Right ventricle myocardium superior (tissue), 1 donor: ENCODE results near the gene IL10. TPM values are rescaled to one million over a fixed set of nuclear protein-coding genes. Genes with fewer than 3 reads are reported as not detected.
"Not testable (repeated sequence)": the region's sequence is repeated elsewhere in the genome, so short reads cannot be mapped to it uniquely, and the experiment has no call there.

Experiments
- ATAC-seq: fragments of 200-7000 bp; cut with Tn5 transposase; one replicate; pipeline ENCODE4 v1.9.1; 2020; ENCODE audit warnings: mild to moderate bottlenecking; ENCODE audit not compliant: poor library complexity
- DNase-seq: peaks from one replicate; pipeline ENCODE4 v3.0.0-alpha.2; 2020
- intact Hi-C: fragments of 100-400 bp; cut with DNase I; formaldehyde crosslinking; loops from one replicate; pipeline ENCODE4 v1.11.2; 2022
- total RNA-seq: library from RNA; stranded (reverse); fragmentation: NEBNext Ultra II Directional; extraction: Animal tissue kit (Norgen Biotek cat#: 25700); gene quantifications from one replicate; pipeline ENCODE4 v1.2.1, GENCODE V29; 2021
- donor health status: DM: no; HTN: yes; CAD: no; lungs with severe emphysema.

Gene IL10
- total RNA-seq, 1 donor from 2014 or later = 0.43 TPM

DNA sequence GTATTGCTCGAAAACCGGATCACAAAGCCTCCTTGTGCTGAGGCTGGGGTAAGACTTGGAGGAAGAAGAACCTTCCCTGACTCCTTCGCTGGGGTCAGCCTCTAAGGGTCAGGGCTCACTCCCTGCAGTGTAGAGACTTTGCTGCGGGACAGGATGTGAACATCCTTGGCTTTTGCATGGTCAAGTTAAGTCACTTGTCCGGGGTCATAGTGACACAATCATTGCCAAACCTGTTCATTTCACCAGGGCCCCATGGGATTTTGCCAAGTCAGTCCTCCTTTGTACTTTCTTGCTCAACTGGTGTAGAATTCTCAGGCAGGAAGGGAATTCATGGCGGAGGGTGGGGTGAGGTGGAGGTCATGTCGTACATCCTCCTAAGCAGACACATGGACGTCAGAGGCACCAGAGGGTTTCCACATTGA is 24.7 kb upstream of the IL10 start:
- DNase-seq (no peak), ATAC-seq (no peak)
- intact Hi-C loops = no loop called here

DNA sequence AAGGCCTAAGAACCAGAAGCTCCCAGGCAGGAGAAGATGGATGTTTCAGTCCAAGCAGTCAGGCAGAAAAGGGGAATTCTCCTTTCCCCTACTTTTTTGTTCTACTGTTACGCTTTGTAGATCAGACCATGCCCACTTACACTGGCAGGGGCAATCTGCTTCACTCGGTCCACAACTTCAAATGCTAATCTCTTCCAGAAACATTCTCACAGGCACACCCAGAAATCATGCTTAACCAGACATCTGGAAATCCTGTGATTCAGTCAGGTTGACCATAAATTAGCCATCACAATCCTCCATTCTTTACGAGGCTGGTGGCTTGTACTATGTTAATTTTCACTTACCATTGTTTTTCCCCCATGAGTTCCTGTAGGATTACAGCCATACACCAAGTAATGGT is 23.8 kb upstream of the IL10 start:
- no peak for ATAC-seq
- DNase-seq = no peak
- intact Hi-C loops = no loop called here

DNA sequence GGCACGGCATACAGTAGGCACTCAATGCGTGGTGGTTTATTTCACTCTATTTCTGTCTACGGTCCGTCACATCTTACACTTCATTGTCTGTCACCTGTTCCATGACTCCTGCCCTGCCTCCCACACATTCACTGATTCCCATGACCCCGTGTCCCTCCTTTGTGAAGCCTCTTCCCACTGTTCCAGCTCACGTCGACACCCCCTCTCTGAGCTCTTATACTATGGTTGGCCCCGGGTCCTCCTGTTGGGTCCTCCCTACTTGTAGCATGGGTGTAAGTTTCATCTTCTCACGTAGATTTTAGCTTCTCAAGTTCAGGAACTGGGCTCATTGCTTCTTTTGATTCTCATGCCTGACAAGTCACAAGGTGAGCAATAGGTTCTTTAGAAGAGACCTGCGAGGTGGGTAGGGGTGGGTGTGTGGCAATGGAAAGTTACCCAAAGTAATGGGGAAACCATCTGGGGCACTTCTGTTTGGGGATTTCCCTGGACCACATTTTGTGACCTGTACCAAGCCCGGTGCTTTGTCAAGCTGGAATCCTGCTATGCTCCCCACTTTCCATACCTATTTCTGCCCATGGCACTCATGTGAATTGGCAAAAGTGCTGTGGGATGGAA is 22.1 kb upstream of the IL10 start:
- DNase-seq (no peak), ATAC-seq (no peak)
- intact Hi-C loops = no loop called here

DNA sequence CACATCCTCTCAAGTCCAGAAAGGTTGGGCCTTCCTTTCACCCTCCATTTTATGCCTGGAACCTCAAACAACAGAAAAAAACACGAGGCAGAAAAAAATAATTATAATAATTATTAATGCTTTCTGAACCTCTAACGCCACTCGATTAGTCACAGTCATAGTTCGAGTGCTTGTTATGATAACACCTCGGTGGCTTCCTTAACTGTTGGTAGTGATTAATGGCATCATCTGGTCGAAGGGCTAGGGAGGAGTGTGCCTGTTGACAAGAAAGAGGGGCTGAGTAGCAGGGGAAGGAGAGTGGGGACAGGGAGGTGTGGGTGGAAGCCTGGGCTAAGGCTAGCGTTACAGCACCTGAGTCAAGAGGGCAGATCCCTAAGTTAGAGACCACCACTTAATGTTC is 21.3 kb upstream of the IL10 start:
- intact Hi-C loops = no loop called here
- no peak for ATAC-seq
- DNase-seq = no peak

DNA sequence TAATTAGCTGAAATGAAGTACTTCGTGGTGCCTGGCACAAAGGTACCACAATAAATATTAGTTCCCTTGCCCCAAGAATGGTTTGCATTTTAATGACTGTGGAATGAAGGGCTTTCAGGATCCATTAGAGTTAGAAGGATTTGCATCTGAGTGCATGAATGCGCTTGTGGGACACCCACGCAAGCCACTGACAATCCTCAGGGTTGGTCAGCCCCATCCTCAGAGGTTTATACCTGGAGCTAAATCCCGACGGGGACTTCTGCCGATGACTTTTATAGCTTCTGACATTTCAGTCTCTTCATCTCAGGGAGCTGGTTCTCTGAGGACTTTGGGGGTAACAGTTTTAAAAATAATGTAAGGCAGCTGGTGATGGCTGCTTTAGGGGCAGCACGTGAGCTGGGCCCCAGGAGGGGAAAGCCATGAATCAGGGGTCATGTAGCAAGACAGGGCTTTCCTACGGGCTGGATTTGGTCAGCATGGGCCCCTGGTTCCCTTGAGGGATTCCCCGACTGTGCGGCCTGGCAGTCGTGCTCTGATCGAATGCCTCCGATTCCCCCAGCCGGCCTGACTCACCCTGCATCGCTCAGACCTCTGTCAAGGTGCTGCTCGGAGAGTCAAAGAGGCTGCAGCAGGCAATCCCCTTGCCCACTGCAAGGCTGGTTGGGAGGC is 20.8 kb upstream of the IL10 start:
- DNase-seq = no peak
- intact Hi-C loops = no loop called here
- ATAC-seq = no peak

DNA sequence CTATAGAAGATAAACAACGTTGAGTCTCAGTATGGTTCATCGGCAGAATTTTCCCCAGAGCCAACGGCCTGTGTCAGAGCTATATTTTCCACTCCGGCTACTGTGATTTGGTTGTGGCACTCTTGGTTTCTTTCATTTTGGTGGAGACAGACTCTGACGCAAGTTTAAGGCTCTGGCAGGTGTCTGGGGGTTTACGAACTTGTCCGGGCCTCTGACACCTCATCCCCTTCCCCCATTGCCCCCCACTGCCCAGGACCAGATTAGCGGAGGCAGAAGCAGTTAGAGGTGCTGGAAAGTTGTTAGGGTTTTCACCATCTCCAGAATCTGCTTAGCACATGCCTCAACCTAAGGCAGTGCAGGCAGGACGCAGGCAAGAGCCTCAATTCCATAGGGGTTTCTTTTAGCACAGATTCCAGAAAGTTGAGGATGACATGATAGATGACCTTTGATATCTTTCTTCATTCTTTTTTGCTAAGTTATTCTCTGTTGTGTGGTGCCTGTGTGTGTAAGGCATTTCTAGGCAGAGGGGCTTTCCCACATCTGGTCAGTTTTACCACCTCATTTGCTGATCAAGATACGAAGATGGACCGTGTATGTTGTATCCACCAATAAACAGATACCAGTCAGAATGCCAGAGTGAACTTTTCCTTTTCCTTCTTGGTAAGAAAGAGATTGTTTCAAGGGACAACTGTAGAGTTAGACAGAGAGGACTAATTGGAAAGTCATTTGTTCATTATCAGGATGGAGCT is 18.4 kb upstream of the IL10 start:
- intact Hi-C loops = no loop called here
- DNase-seq (no peak), ATAC-seq (no peak)

DNA sequence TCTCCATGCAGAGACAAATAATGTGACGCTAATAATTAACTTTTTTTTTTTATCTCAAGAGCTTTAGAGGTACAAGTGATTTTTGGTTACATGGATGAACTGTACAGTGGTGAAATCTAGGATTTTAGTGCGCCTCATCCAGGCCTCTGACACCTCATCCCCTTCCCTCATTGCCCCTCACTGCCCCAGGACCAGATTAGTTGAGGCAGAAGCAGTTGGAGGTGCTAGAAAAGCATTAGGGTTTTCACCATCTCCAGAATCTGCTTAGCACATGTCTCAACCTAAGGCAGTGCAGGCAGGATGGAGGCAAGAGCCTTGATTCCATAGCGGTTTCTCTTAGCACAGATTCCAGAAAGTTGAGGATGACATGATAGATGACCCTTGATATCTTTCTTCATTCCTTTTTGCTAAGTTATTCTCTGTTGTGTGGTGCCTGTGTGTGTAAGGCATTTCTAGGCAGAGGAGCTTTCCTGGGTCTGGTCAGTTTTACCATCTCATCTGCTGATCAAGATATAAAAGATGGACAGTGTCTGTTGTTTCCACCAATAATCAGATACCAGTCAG is 16.3 kb upstream of the IL10 start:
- intact Hi-C loops = no loop called here
- no peak for ATAC-seq
- no peak for DNase-seq

DNA sequence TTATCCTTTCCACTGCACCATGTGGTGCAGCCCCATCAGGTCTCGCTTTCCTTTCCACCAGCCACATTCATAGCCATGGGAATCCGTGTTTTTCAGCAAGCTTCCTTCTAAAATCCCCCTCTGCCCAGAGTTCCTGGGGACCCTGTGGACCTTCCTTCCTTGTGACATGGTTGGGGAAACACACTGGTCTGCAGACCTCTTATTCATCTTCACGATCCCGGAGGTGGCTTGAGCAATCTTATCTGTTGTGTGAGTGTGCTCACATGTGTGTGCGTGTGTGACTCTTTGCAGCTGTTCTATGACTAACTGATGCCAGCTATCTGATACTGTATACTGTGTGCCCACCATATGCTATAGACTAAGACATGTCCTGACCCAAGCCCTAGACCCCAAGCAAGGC is 15.6 kb upstream of the IL10 start:
- DNase-seq = no peak
- ATAC-seq = no peak
- intact Hi-C loops = no loop called here

DNA sequence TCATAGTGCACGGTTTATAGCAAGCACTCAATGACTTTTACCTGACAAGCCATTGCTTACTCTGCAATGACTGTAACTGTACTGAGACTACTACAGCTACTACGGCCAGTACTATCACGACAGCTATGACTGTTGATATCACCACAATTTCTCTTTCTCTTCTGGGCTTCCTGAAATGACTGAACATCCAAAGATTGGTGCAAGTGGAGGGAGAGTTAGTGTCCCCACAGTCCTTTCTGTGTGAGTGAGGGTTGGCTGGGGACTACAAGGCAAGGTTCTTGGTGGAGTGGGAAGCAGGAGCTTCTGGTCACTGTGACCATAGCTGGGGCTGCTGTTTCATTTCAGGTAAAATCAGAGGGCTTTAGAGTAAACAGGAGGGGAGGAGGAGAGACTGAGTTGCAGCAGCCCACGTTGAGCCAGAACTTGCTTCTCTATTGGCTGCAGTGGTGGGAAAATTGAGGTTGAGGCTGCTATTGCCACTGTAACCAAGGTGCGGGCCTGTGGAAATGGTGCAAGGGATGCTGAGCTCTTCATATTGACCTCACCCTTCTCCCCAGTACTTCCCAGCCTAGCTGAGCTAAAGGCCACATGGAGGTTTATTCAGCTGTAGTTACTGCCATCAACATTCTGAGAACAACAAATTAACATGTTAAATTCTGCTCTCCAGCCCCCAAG is 14.1 kb upstream of the IL10 start:
- intact Hi-C loops = no loop called here
- ATAC-seq = no peak
- no peak for DNase-seq

DNA sequence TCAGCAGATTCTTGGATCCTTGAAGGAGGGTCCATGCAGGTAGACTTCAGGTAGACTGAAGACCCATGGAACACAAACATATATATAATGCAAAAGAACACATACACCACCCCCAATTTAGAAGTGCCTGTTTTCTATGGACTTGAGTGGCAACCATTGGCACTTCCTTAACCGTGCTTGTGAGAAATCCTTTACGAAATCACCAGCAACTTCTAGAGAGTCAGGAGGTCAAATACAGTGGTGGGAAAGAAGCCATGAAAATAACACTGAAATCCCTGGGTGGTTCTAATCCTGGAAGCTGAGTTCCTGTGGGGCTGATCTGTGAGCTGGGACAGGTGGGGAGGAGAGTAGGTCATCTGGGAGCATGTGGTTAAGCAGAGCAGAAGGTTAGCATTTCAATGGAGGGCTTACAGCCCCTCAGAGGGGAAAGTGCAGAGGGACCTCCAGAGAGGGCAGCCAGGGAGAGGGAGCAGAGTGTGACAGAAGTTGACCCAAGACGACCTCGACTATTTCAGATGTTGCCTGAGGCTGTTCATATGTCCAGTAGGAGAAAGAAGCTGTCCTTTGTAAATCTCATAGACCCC is 13.0 kb upstream of the IL10 start:
- ATAC-seq (no peak), DNase-seq (no peak)
- intact Hi-C loops = no loop called here

DNA sequence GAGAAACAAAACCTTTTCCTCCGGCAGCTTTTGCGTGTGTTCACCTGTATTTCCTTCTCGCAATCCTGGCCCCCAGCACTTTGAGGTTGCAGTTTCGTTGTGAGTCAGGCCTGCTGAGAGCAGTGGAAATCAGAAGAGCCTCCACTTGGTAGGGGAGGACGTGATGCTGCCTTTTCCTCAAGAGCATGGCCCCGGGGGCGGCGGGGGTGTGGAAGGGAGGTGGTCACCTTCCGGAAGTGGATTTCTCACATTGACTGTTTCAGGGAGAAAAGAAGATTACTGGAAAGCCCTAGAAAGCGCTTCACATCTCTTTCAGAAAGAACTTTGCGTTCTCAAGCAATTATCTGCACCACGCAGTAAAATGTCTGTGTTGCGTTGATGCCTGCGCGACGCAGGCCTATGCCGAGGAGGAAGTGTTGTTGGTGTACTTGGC is 12.2 kb upstream of the IL10 start:
- intact Hi-C loops = no loop called here
- DNase-seq = no peak
- ATAC-seq = no peak

DNA sequence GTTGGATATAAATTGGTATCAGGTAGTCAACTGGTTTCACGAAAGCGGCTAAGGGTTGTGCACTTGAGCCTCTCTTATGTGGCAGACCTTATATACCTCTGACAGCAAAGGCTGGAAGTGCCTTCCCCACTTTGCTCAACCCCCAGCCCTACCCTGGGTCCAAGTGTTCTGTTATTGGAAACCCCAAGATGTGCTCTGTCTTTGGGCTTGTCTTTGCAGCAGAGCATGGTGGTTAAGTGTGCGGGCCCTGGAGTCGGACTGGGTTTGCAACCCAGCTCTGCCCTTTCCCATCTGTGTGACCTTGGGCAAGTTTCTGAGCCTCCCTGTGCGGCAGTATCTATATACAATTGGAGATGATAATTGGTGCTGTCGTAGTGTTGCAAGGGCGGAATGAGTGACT is 11.2 kb upstream of the IL10 start:
- DNase-seq (no peak), ATAC-seq (no peak)
- intact Hi-C loops = no loop called here

DNA sequence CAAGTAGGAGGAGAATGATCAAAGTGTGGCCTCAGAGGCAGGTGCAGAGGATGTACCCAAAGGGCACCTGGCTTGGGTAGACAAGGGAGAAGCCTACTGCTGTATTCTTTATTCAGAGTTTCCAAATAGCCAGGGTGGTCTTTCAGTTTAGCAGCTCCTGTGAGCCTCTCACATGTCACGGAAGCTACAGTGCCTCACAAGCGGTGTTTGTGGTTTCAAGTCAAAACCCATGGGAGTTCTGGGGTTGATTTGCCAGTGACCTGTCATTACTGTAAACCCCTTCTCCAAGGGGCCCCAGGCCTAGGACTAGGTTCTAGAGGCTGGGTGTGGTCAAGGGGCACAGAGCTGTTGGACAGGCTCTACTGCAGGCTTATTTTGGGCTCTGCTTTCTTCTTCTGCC is 10.2 kb upstream of the IL10 start:
- ATAC-seq (no peak), DNase-seq (no peak)
- intact Hi-C loops = no loop called here

DNA sequence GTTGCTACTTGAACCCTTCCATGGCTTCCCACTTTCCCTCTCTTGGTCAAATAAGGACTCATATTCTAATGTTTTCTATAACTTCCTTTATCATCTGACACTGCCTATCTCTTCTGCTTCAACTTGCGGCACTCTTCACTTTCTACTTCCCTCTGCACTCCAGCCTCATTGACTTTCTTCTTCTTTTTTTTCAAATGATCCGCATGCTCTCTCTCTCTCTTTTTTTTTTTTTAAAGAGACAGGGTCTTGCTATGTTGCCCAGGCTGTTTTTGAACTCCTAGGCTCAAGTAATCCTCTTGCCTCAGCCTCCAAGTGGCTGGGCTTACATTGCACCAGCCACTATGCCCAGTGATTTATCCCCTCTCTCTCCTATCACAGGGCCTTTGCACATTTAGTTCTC is 7.3 kb upstream of the IL10 start:
- ATAC-seq (peak; percentile 41), DNase-seq (no peak)
- intact Hi-C loops = no loop called here

DNA sequence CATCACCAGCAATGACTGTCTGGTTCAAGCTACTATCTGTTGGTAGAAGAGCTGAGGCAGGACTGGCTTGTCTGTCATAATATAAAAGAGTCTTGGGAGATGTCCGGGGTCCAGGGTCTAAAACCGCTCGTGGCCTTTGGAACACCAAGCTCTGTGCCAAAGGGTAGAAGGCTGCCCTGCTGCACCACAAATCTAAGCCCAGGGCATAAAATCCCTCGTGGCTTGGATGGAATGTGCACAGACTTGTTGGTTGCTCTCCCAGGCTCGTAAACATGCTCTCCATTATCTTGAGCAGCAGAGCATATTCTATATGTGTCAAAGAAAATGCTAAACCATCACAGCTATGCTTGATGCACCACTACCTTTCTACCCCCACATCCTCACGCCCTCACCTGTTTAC is 6.6 kb upstream of the IL10 start:
- intact Hi-C loops, DNase-seq, ATAC-seq: not testable (repeated sequence)

DNA sequence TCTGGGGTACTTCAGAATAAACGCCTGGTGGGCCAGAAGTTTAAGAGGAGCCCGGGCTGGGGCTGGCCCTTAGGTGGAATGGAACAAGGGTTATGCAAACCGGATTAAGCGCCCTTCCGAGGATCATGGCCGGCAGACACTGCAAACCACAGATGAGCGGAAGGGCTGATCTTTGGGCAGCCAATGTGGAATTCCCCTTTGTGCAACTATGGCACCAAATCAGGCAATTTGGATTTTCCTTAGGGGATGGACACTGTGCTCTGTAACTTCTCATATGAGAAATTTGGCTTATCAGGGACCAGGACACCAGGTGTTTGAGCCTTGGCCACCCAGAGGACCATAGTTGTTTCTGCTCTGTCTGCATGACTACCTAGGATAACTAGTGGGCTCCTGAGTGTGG is 5.7 kb upstream of the IL10 start:
- no peak for ATAC-seq
- DNase-seq = no peak
- intact Hi-C loops = no loop called here

DNA sequence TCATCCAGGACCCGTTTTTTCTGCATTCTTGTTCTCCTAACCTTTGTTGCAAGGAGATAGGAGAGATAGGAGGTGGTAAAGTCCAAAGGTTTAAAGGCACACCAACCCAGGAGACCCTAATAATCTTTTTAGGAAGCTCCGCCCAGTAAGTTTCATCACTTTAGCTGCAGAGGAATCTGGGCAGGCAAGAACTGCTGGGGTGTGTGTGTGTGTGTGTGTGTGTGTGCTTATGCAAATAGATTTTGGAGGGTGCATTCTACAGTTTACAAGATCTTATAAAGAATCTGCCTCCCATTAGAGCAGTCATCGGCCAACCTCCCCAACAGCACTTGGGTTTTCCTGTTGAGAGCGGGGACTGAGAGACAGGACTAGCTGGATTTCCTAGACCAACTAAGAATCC is 3.9 kb upstream of the IL10 start:
- intact Hi-C loops = no loop called here
- DNase-seq = no peak
- ATAC-seq = no peak

DNA sequence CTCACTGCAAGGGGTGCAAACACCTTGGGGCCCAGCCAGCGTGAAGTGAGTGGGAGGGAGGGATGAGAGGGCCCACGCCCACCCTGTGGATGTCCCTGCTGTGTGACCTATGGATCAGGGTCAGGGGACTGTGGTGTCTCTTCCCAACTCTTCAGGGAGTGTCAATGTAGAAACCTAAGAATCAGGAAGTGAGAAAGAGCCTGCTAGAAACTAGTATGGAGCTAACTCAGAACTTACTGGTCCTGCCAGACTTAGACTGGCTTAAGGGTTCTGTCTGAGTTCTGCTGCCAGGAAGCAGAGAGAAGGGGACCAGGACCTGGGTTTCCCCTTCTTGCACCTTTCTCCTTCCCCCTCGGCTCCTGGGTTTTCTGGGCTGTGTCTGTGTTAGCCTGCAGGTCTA is 1.8 kb upstream of the IL10 start:
- no peak for ATAC-seq
- intact Hi-C loops = no loop called here
- DNase-seq = no peak

DNA sequence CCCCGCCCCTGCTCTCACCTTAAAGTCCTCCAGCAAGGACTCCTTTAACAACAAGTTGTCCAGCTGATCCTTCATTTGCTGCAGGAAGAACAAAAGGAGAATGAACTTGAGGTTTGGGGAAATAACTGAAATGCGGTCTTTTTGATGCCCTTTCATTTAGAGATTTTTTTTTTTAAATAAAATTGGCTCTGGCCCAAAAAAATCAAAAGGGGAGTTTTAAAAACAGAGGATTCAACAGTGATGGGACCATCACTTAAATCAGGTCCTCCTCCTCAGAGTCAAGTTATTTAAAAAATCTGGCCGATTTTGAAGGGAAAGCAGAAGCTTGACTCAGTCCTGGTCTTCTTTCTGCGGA is 979 bp downstream of the IL10 start:
- DNase-seq (no peak), ATAC-seq (no peak)
- intact Hi-C loops = no loop called here
